Cardiac ventricle fibroblast (primary cell): ENCODE measurements around the gene FCRL1. TPM values are rescaled to one million over a fixed set of nuclear protein-coding genes. Genes with fewer than 3 reads are reported as not detected.

ENCODE experiments used
- total RNA-seq: library from RNA; depleted of rRNA; stranded (reverse); fragments of >200 nt; gene quantifications from 2 replicates; pipeline ENCODE4 v1.2.3, GENCODE V29; 2015

Gene FCRL1
- not detected in 2 replicates for total RNA-seq

GRCh38 chr1:157819896-157820295 lies at the start of gene FCRL1:
FCRL1 (minus strand) TSS chr1:157820120; CDS start chr1:157820037, 83 bp downstream.

GRCh38 chr1:157841708-157842107 lies 21.8 kb upstream of the FCRL1 start, which contains the start of gene CD5L:
CD5L (minus strand) TSS chr1:157841808; CDS start chr1:157841701, 107 bp downstream.

GRCh38 chr1:157776971-157777391 lies 42.9 kb downstream of the FCRL1 start, which contains the start of gene FCRL2:
FCRL2 (minus strand) TSS chr1:157777132; CDS start chr1:157777073, 59 bp downstream.

Other genes with a start within 250 kb of the FCRL1 start
- not detected in 2 replicates for gene FCRL4, start 222.0 kb downstream of the FCRL1 start, total RNA-seq
- gene FCRL3, start 119.4 kb downstream of the FCRL1 start, total RNA-seq, result not detected in 2 replicates
- not detected in 2 replicates for gene FCRL2, start 43.0 kb downstream of the FCRL1 start, total RNA-seq
- not detected in 2 replicates for gene CD5L, start 21.7 kb upstream of the FCRL1 start, total RNA-seq
- 129 and 142 TPM in 2 replicates for gene KIRREL1, start 173.5 kb upstream of the FCRL1 start, total RNA-seq